K562 (cell line): ENCODE results near the gene ZNF490. TPM values are rescaled to one million over a fixed set of nuclear protein-coding genes. Genes with fewer than 3 reads are reported as not detected.

Source experiments
- BMI1 ChIP-seq: fragments of 150-350 bp; IDR thresholded peaks from 2 replicates; pipeline ENCODE4 v1.6.1; 2014; ENCODE audit warnings: low read length
- CREM ChIP-seq: IDR thresholded peaks from 2 replicates; pipeline ENCODE4 v1.6.1; 2014; ENCODE audit warnings: antibody characterized with exemption, low read depth
- E2F8 ChIP-seq: fragments of 450-650 bp; IDR thresholded peaks from 2 replicates; pipeline ENCODE4 v1.7.1; 2018; ENCODE audit warnings: mild to moderate bottlenecking, low read depth; ENCODE audit not compliant: partially characterized antibody
- FOXP1 ChIP-seq: sonication (generic); formaldehyde crosslinking; IDR thresholded peaks from 2 replicates; pipeline ENCODE4 v1.8.0; 2022; ENCODE audit warnings: mild to moderate bottlenecking, missing genetic modification reagents
- FOXP4 ChIP-seq: sonication (generic); formaldehyde crosslinking; IDR thresholded peaks from 2 replicates; pipeline ENCODE4 v1.8.0; 2022; ENCODE audit warnings: mild to moderate bottlenecking, missing genetic modification reagents, borderline replicate concordance
- HDAC6 ChIP-seq: IDR thresholded peaks from 2 replicates; pipeline ENCODE4 v1.6.1; 2012; ENCODE audit warnings: low read depth, mild to moderate bottlenecking, control low read depth, inconsistent platforms, low read length, moderate library complexity
- HMGN3 ChIP-seq: IDR thresholded peaks from 2 replicates; pipeline ENCODE4 v1.6.1; 2011; ENCODE audit warnings: borderline replicate concordance, low read depth, mild to moderate bottlenecking, mixed read lengths, low read length; ENCODE audit not compliant: insufficient read length; ENCODE audit errors: extremely low read depth
- MTF1 ChIP-seq: fragments of 250-450 bp; sonication (Bioruptor Pico); IDR thresholded peaks from 2 replicates; pipeline ENCODE4 v1.9.0; 2021; ENCODE audit warnings: moderate library complexity, mild to moderate bottlenecking, inconsistent platforms, borderline replicate concordance
- NFYB ChIP-seq: IDR thresholded peaks from 2 replicates; pipeline ENCODE4 v1.6.1; 2011; ENCODE audit warnings: mild to moderate bottlenecking, moderate library complexity; ENCODE audit not compliant: insufficient read length; ENCODE audit errors: extremely low read depth
- PHF8 ChIP-seq: fragments of 200-600 bp; sonication (generic); IDR thresholded peaks from 2 replicates; pipeline ENCODE4 v1.6.1; 2012; ENCODE audit warnings: mixed run types, mild to moderate bottlenecking, inconsistent platforms, low read length, moderate library complexity, borderline replicate concordance
- RBM17 ChIP-seq: fragments of 200-400 bp; formaldehyde crosslinking; IDR thresholded peaks from 2 replicates; pipeline ENCODE4 v1.6.1; 2017; ENCODE audit warnings: low read depth, mild to moderate bottlenecking, low read length, borderline replicate concordance
- THRB ChIP-seq: fragments of 450-650 bp; formaldehyde crosslinking; conservative IDR thresholded peaks from 2 replicates; pipeline ENCODE4 v1.4.0; 2022; ENCODE audit warnings: mild to moderate bottlenecking, missing genetic modification characterization
- YY1 ChIP-seq, 3 experiments: IDR thresholded peaks; 2 replicates each; pipeline ENCODE4 v1.6.1; 2011; ENCODE audit warnings: low read length in 2 of 3, mild to moderate bottlenecking in 2 of 3, moderate library complexity in 2 of 3, borderline replicate concordance in 1 of 3, control low read depth in 1 of 3, low read depth in 1 of 3; ENCODE audit not compliant: insufficient read depth in 3 of 3, insufficient replicate concordance in 2 of 3, control insufficient read depth in 1 of 3, insufficient read length in 1 of 3; ENCODE audit errors: extremely low read depth in 1 of 3
- ZBTB9 ChIP-seq: fragments of 450-650 bp; formaldehyde crosslinking; IDR thresholded peaks from 2 replicates; pipeline ENCODE4 v1.4.0; 2020; ENCODE audit warnings: mild to moderate bottlenecking, moderate library complexity
- ZNF354B ChIP-seq: fragments of 250-450 bp; sonication (Bioruptor Pico); IDR thresholded peaks from 2 replicates; pipeline ENCODE4 v1.4.0; 2020
- ZNF766 ChIP-seq: fragments of 200-800 bp; sonication (Bioruptor generic); conservative IDR thresholded peaks from 2 replicates; pipeline ENCODE4 v1.6.1; 2016; ENCODE audit warnings: missing genetic modification characterization, missing compliant biosample characterization
- polyA plus RNA-seq, 8 experiments: library from polyadenylated mRNA; depleted of rRNA in 4 of 8; stranded (reverse) in 5 of 8; unstranded in 3 of 8; fragments of >200 nt; fragmentation: Nextera tagmentation in 2 of 8; fragmentation: Illumina TruSeq in 1 of 8; extraction: Ambion mirVana in 2 of 8; extraction: Trizol in 1 of 8; gene quantifications; 2 replicates each; pipeline versions ENCODE4 v1.2.1 to v1.2.3, GENCODE V29; 2011 to 2014; ENCODE audit warnings: inconsistent platforms in 1 of 8, missing spikeins in 1 of 8
- total RNA-seq, 7 experiments: library from RNA; depleted of rRNA in 6 of 7; stranded (reverse); fragments of >200 nt in 6 of 7; fragmentation: Illumina TruSeq in 2 of 7; extraction: Trizol in 2 of 7; gene quantifications; 2 replicates each; pipeline versions ENCODE4 v1.2.1 to v1.2.3, GENCODE V29; 2011 to 2021; ENCODE audit warnings: low replicate concordance in 1 of 7

Gene ZNF490
- total and polyA plus RNA-seq, 9 of the 15 experiments (the other 6 are each of a cell fraction or from before 2014, with no cell fraction given): 0.90 to 8.3 (median 4.4) TPM

GRCh38 chr19:12551060-12551832 is 59.4 kb downstream of the ZNF490 start, which contains the start of gene ZNF564 (continued):
- TF ChIP-seq FOXP1 (CRISPR knock-in tag): peak; percentile 52; the same call in 1 of the 2 replicates
- TF ChIP-seq PHF8: peak; percentile 87
- no peak for TF ChIP-seq HDAC6
- TF ChIP-seq BMI1: no peak
- peak; percentile 50 for TF ChIP-seq HMGN3
- peak; percentile 64 for TF ChIP-seq E2F8
- no peak for TF ChIP-seq RBM17
- 0 out of 2 replicates have a peak, but pooled peaks have one; percentile 33 for TF ChIP-seq ZBTB9 (CRISPR knock-in tag)
- peak; percentile 76; the same call in 1 of the 2 replicates for TF ChIP-seq FOXP4
- TF ChIP-seq THRB: no peak
- peak in 1 of 3 experiments; percentile 70 for TF ChIP-seq YY1 (IDR thresholded peaks at IDR 0.05; ENCODE audit: borderline replicate concordance in 1 of 3, control insufficient read depth in 1 of 3, extremely low read depth in 1 of 3, insufficient read depth in 3 of 3, insufficient read length in 1 of 3, insufficient replicate concordance in 2 of 3, low read depth in 1 of 3, low read length in 2 of 3)
- no peak for TF ChIP-seq MTF1 (CRISPR knock-in tag)
- TF ChIP-seq NFYB: peak; percentile 99
- no peak for TF ChIP-seq ZNF354B
- peak; percentile 46; the same call in 1 of the 2 replicates for TF ChIP-seq ZNF766 (CRISPR knock-in tag)
- TF ChIP-seq CREM: peak; percentile 45; the same call in 1 of the 2 replicates
